ENCODE results near the gene RPUSD1. TPM values are rescaled to one million over a fixed set of nuclear protein-coding genes. Genes with fewer than 3 reads are reported as not detected.

RPUSD1 gene
- total and polyA plus RNA-seq, 2 donors: 16.9 to 20.9 TPM

GRCh38 chr16:796296-797119 lies 8.3 kb upstream of the RPUSD1 start:
- H3K27ac ChIP-seq (ENCODE audit: low read depth in 1 of 2, low read length in 1 of 2): no peak overlapping the region
- WGBS: 97% methylated on average over 38 of the region's 38 CpGs
- H3K4me1 ChIP-seq (ENCODE audit: control insufficient read depth in 2 of 2, insufficient read depth in 2 of 2, low read length in 2 of 2): peaks cover 8 to 10% of the 10 kb centered on the region in 2 donors
- H3K4me3 ChIP-seq (ENCODE audit: low read length in 2 of 2): no peak overlapping the region
- peaks cover 19 to 53% of the 10 kb centered on the region in 2 donors for H3K36me3 ChIP-seq (ENCODE audit: control insufficient read depth in 2 of 2, insufficient read depth in 2 of 2, low read length in 1 of 2)
- H3K27me3 ChIP-seq (ENCODE audit: control insufficient read depth in 2 of 2, insufficient read depth in 1 of 2, low read length in 1 of 2): peaks cover 27 to 31% of the 10 kb centered on the region in 2 donors
- peaks cover 3 to 9% of the 10 kb centered on the region in 2 donors for H3K9me3 ChIP-seq (ENCODE audit: control insufficient read depth in 2 of 2, insufficient read depth in 1 of 2, low read length in 1 of 2)
- DNase-seq (ENCODE audit: low read depth in 6 of 9, low spot score in 9 of 9): no peak

DNA sequence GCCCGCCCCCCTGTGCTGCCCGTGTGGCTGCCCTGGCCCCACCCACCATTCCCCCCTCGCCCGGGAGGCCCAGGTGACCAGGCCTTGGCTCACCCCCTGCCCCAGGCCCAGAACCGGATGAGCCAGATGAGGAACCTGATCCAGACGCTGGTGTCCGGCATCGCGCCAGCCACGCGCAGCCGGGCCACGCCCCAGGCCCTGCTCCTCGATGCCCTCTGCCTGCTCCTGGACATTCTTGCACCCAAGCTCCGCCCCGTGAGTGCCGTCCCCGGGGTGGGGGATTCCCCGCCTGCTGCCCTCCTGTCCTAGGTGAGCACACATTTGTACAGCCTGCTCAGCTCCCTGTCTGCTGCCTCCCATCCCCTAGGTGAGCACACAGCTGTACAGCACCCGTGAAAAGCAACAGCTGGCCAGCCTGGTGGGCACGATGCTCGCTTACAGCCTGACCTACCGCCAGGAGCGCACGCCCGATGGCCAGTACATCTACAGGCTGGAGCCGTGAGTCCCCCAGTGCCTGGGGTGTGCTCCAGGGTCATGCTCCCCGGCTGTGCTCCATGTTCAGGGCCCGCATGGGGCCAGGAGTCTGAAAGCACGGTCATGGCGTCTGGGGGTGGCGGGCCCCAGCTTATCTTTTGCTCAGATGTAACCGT lies 7.5 kb upstream of the RPUSD1 start:
- WGBS: 97% methylated on average over 33 of the region's 33 CpGs
- Histone ChIP-seq H3K9me3 (ENCODE audit: control insufficient read depth in 2 of 2, insufficient read depth in 1 of 2, low read length in 1 of 2) (peaks cover 2 to 3% of the 10 kb centered on the region in 2 donors), H3K36me3 (ENCODE audit: control insufficient read depth in 2 of 2, insufficient read depth in 2 of 2, low read length in 1 of 2) (peaks cover 21 to 55% of the 10 kb centered on the region in 2 donors), H3K27ac (ENCODE audit: low read depth in 1 of 2, low read length in 1 of 2) (no peak overlapping the region), H3K4me3 (ENCODE audit: low read length in 2 of 2) (no peak overlapping the region), H3K27me3 (ENCODE audit: control insufficient read depth in 2 of 2, insufficient read depth in 1 of 2, low read length in 1 of 2) (peaks cover 19 to 23% of the 10 kb centered on the region in 2 donors), H3K4me1 (ENCODE audit: control insufficient read depth in 2 of 2, insufficient read depth in 2 of 2, low read length in 2 of 2) (peaks cover 2 to 6% of the 10 kb centered on the region in 2 donors)
- no peak for DNase-seq (ENCODE audit: low read depth in 6 of 9, low spot score in 9 of 9)

DNA sequence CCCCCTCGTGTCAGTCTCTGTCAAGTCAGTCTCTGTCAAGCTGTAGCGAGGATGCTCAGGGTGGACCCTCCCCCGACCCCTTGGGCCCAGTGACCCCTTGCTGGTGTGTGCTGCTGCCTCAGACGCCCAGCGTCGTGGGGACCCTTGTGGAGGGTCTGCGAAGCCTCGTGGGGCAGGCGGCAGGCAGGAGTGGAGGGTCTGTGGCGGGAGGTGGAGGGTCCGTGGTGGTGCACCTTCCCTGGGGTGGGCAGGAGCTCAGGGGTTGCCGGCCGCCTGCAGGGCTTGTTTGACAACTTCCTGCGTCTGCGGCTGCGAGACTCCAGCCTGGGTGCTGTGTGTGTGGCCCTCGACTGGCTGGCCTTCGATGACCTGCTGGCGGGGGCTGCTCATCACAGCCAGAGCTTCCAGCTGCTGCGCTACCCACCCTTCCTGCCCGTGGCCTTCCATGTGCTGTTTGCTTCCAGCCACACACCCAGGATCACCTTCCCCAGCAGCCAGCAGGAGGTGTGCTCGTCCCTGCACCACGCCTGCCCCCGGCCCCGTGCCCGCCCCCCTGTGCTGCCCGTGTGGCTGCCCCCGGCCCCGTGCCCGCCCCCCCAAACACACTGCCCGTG lies 6.8 kb upstream of the RPUSD1 start:
- H3K4me1 ChIP-seq (ENCODE audit: control insufficient read depth in 2 of 2, insufficient read depth in 2 of 2, low read length in 2 of 2): no peaks in the 10 kb centered on the region
- no peak for DNase-seq (ENCODE audit: low read depth in 6 of 9, low spot score in 9 of 9)
- WGBS: 93% methylated on average over 31 of the region's 31 CpGs

DNA sequence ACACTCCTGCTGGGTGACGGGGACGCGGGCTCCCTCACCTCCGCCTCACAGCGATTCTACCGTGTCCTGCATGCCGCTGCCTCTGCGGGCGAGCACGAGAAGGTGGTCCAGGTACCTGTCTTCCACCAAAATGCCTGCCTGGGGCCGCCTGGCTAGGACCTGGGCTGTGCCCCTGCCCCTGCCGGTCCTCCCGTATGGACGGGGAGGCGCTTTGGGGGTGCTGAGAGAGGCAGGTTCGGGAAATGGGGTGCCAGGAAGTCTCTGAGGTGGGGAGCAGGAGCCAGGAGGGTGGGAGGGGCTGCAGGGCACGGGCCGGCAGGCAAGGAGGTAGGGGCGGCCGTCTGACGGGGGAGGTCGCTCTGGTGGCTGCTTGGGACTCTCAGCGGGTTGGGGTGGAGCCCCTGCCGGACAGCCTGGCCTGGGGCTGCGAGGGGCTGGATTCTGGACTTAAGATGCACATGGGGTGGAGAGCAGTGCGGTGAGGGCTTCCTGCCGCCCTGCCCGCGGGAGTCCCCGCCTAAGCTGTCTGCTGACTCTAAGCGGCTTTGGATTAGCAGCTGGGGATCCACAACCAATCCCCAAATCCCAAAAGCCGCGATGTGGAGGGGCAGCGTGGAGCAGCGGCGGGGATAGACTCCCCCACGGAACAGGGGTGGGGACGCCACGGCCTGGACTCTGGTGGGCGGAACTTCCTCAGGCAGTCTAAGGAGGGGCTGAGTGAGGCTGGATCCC lies 6.1 kb upstream of the RPUSD1 start:
- Histone ChIP-seq H3K27ac (ENCODE audit: low read depth in 1 of 2, low read length in 1 of 2) (no peak overlapping the region), H3K9me3 (ENCODE audit: control insufficient read depth in 2 of 2, insufficient read depth in 1 of 2, low read length in 1 of 2) (peaks cover 3 to 5% of the 10 kb centered on the region in 2 donors), H3K4me3 (ENCODE audit: low read length in 2 of 2) (no peak overlapping the region), H3K27me3 (ENCODE audit: control insufficient read depth in 2 of 2, insufficient read depth in 1 of 2, low read length in 1 of 2) (peaks cover 4 to 9% of the 10 kb centered on the region in 2 donors), H3K36me3 (ENCODE audit: control insufficient read depth in 2 of 2, insufficient read depth in 2 of 2, low read length in 1 of 2) (peaks cover 24 to 55% of the 10 kb centered on the region in 2 donors), H3K4me1 (ENCODE audit: control insufficient read depth in 2 of 2, insufficient read depth in 2 of 2, low read length in 2 of 2) (peaks cover 4 to 6% of the 10 kb centered on the region in 2 donors)
- DNase-seq (ENCODE audit: low read depth in 6 of 9, low spot score in 9 of 9): no peak
- WGBS: 94% methylated on average over 40 of the region's 40 CpGs

More for the DNA sequence above, 6.8 kb upstream of the RPUSD1 start:
- H3K27me3 ChIP-seq (ENCODE audit: control insufficient read depth in 2 of 2, insufficient read depth in 1 of 2, low read length in 1 of 2): peaks cover 11 to 16% of the 10 kb centered on the region in 2 donors
- no peak overlapping the region for H3K4me3 ChIP-seq (ENCODE audit: low read length in 2 of 2)
- H3K9me3 ChIP-seq (ENCODE audit: control insufficient read depth in 2 of 2, insufficient read depth in 1 of 2, low read length in 1 of 2): peaks cover 0 to 3% of the 10 kb centered on the region in 2 donors
- H3K27ac ChIP-seq (ENCODE audit: low read depth in 1 of 2, low read length in 1 of 2): no peak overlapping the region
- peaks cover 24 to 55% of the 10 kb centered on the region in 2 donors for H3K36me3 ChIP-seq (ENCODE audit: control insufficient read depth in 2 of 2, insufficient read depth in 2 of 2, low read length in 1 of 2)

GRCh38 chr16:793414-793813 lies 5.2 kb upstream of the RPUSD1 start:
- Histone ChIP-seq H3K9me3 (ENCODE audit: control insufficient read depth in 2 of 2, insufficient read depth in 1 of 2, low read length in 1 of 2) (peaks cover 3 to 6% of the 10 kb centered on the region in 2 donors), H3K36me3 (ENCODE audit: control insufficient read depth in 2 of 2, insufficient read depth in 2 of 2, low read length in 1 of 2) (peaks cover 24 to 52% of the 10 kb centered on the region in 2 donors), H3K4me1 (ENCODE audit: control insufficient read depth in 2 of 2, insufficient read depth in 2 of 2, low read length in 2 of 2) (peaks cover 9 to 10% of the 10 kb centered on the region in 2 donors), H3K27ac (ENCODE audit: low read depth in 1 of 2, low read length in 1 of 2) (no peak overlapping the region), H3K4me3 (ENCODE audit: low read length in 2 of 2) (no peak overlapping the region), H3K27me3 (ENCODE audit: control insufficient read depth in 2 of 2, insufficient read depth in 1 of 2, low read length in 1 of 2) (peaks cover 0 to under 1% of the 10 kb centered on the region in 2 donors)
- WGBS: 97% methylated on average over 8 of the region's 8 CpGs
- no peak for DNase-seq (ENCODE audit: low read depth in 6 of 9, low spot score in 9 of 9)

DNA sequence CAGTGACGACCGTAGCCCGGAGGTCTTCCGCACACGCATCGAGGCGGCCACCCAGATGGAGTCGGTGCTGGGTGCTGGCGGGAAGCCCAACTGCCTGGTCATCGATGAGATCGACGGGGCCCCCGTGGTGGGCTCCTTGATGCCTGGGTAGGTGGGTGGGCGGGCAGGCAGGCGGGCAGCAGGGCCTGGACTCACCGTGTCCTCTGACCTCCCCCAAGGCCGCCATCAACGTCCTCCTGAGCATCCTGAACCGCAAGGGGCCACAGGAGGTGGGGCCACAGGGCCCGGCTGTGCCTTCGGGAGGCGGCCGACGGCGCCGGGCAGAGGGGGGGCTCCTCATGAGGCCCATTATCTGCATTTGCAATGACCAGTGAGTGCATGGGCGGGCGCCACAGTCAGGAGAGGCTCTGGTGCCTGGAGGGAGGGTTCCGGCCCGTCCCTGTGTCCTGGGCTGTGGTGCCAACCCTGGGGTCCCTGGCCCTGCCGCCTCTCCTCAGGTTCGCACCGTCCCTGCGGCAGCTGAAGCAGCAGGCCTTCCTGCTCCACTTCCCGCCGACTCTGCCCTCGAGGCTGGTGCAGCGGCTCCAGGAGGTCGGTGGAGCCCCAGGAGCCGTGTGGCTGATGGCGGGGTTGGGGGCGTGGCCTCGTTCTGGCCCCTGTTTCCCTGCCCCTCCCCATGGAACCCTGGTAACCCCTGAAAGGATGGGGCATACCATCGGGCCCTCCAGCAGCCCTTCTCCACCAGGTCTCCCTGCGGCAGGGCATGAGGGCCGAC lies 4.2 kb upstream of the RPUSD1 start:
- Histone ChIP-seq H3K9me3 (ENCODE audit: control insufficient read depth in 2 of 2, insufficient read depth in 1 of 2, low read length in 1 of 2) (peaks cover 0 to 6% of the 10 kb centered on the region in 2 donors), H3K27ac (ENCODE audit: low read depth in 1 of 2, low read length in 1 of 2) (no peak overlapping the region), H3K36me3 (ENCODE audit: control insufficient read depth in 2 of 2, insufficient read depth in 2 of 2, low read length in 1 of 2) (peaks cover 24 to 46% of the 10 kb centered on the region in 2 donors), H3K27me3 (ENCODE audit: control insufficient read depth in 2 of 2, insufficient read depth in 1 of 2, low read length in 1 of 2) (no peaks in the 10 kb centered on the region), H3K4me1 (ENCODE audit: control insufficient read depth in 2 of 2, insufficient read depth in 2 of 2, low read length in 2 of 2) (peaks cover 11 to 13% of the 10 kb centered on the region in 2 donors), H3K4me3 (ENCODE audit: low read length in 2 of 2) (no peak overlapping the region)
- DNase-seq (ENCODE audit: low read depth in 6 of 9, low spot score in 9 of 9): no peak
- WGBS: 97% methylated on average over 46 of the region's 46 CpGs

DNA sequence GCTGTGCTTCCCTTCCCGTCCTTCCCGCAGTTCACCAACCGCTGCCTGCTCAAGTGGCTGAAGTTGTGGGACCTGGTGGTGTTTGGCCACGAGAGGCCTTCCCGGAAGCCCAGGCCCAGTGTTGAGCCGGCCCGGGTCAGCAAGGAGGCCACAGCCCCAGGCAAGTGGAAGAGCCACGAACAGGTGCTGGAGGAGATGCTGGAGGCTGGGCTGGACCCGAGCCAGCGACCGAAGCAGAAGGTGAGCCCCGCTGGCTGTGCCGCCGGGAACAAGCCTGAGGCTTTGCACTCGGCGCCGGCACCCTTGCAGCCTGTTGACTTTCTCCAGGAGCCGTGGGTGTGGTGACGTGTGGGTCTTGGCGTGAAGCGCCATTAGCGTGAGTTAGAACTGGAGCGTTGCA lies 3.0 kb upstream of the RPUSD1 start:
- no peak for DNase-seq (ENCODE audit: low read depth in 6 of 9, low spot score in 9 of 9)
- H3K36me3 ChIP-seq (ENCODE audit: control insufficient read depth in 2 of 2, insufficient read depth in 2 of 2, low read length in 1 of 2): peaks cover 25 to 48% of the 10 kb centered on the region in 2 donors
- H3K4me1 ChIP-seq (ENCODE audit: control insufficient read depth in 2 of 2, insufficient read depth in 2 of 2, low read length in 2 of 2): peaks cover 15 to 18% of the 10 kb centered on the region in 2 donors
- peaks cover 0 to 6% of the 10 kb centered on the region in 2 donors for H3K9me3 ChIP-seq (ENCODE audit: control insufficient read depth in 2 of 2, insufficient read depth in 1 of 2, low read length in 1 of 2)
- no peak overlapping the region for H3K27ac ChIP-seq (ENCODE audit: low read depth in 1 of 2, low read length in 1 of 2)
- no peaks in the 10 kb centered on the region for H3K27me3 ChIP-seq (ENCODE audit: control insufficient read depth in 2 of 2, insufficient read depth in 1 of 2, low read length in 1 of 2)
- 99% methylated on average over 23 of the region's 23 CpGs for WGBS
- H3K4me3 ChIP-seq (ENCODE audit: low read length in 2 of 2): no peak overlapping the region

DNA sequence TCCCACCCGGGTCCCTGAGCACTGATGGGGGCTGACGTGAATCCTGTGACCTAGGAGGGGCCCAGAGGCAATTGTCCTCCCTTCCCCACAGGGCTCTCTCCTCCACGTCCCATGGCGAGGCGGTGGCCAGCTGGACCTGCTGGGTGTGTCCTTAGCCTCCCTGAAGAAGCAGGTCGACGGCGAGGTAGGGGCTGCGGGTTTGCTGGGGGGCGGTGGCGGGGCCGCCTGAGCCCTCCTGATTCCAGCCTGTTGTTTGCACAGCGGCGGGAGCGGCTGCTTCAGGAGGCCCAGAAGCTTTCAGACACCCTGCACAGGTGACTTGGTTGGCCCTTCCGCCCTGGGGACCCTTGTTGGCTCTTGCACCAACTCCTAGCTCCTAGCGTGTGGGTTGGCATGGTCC lies 1.9 kb upstream of the RPUSD1 start:
- Histone ChIP-seq H3K27me3 (ENCODE audit: control insufficient read depth in 2 of 2, insufficient read depth in 1 of 2, low read length in 1 of 2) (no peaks in the 10 kb centered on the region), H3K9me3 (ENCODE audit: control insufficient read depth in 2 of 2, insufficient read depth in 1 of 2, low read length in 1 of 2) (peaks cover 0 to 6% of the 10 kb centered on the region in 2 donors), H3K4me3 (ENCODE audit: low read length in 2 of 2) (no peak overlapping the region), H3K27ac (ENCODE audit: low read depth in 1 of 2, low read length in 1 of 2) (no peak overlapping the region), H3K4me1 (ENCODE audit: control insufficient read depth in 2 of 2, insufficient read depth in 2 of 2, low read length in 2 of 2) (peaks cover 15 to 18% of the 10 kb centered on the region in 2 donors), H3K36me3 (ENCODE audit: control insufficient read depth in 2 of 2, insufficient read depth in 2 of 2, low read length in 1 of 2) (peaks cover 30 to 57% of the 10 kb centered on the region in 2 donors)
- WGBS: 98% methylated on average over 17 of the region's 17 CpGs
- DNase-seq (ENCODE audit: low read depth in 6 of 9, low spot score in 9 of 9): no peak

Data from thymus (tissue), 11 donors.